Measurements from ENCODE around the gene RBL1.

The RBL1 gene
- long read RNA-seq, full-length matches to known transcripts = 13 of 64 reads
- long read RNA-seq, partial matches to known transcripts = 24 of 64 reads
- long read RNA-seq, other reads (novel, unspliced or antisense) = 27 of 64 reads

DNA sequence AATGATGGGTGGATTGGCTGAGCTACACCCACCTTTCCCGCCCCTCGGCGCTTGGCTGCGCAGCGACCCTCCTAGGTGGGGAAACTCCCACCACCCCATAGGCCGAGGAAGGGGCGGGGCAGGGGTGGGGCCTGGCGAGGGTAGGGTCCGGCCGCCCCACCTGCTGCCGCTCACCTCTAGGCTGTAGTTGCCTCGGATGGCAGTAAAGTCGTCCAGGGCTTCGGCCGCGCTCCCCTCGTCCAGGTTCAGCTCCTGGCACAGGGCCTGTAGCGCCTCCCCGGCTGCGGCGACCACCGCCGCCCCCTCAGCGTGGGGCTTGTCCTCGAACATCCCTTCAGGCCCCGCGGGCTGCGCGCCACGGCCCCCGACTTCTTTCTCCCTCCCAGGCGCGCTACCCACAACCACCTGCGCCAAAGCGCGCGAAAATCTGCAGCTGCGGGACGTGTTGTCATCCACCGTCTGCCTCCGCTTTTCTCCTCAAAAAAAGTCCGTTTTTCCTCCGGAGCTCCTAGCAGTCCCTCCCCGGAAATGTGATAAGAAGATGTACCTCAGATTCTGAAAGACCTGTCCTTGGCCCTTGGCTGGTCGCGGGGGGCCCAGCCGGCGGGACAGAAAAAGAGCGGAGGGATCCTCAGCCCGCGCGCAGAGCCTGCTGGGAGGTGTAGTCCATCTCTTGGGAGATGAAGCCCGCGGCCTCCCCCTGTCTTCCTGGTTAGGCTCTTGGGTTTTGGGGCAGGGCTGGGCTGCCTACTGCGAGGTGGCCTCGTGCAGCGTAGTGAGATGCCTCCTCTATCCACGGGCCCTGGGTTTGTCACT, at the start of gene RBL1:
Gene RBL1, minus strand, starts transcription at position 399 of the 816 bp plus-strand sequence. Its CDS starts 69 bp downstream, at position 330.
- Histone ChIP-seq H3K27me3 (ENCODE audit: insufficient read depth, poor library complexity, severe bottlenecking) (no peaks in the 10 kb centered on the region), H3K27ac (replicated peaks) (peak within 1 kb of the TSS; percentile 99), H3K4me3 (replicated peaks; ENCODE audit: insufficient read depth, low read length) (peak within 1 kb of the TSS; percentile 67)
- DNase-seq (ENCODE audit: low read depth in 1 of 2, low spot score in 1 of 2) = peak; percentile 83 to 89
- TF ChIP-seq REST (IDR thresholded peaks at IDR 0.05; ENCODE audit: insufficient replicate concordance, low read depth) (peak; percentile 63), GABPA (IDR thresholded peaks at IDR 0.05; ENCODE audit: low read depth) (peak; percentile 41; the same call in 1 of the 2 replicates), POLR2AphosphoS5 (IDR thresholded peaks at IDR 0.05; ENCODE audit: low read depth) (peak; percentile 87; the same call in 1 of the 2 replicates), CTCF (IDR thresholded peaks at IDR 0.05; ENCODE audit: insufficient read depth, low read length) (no peak)

DNA sequence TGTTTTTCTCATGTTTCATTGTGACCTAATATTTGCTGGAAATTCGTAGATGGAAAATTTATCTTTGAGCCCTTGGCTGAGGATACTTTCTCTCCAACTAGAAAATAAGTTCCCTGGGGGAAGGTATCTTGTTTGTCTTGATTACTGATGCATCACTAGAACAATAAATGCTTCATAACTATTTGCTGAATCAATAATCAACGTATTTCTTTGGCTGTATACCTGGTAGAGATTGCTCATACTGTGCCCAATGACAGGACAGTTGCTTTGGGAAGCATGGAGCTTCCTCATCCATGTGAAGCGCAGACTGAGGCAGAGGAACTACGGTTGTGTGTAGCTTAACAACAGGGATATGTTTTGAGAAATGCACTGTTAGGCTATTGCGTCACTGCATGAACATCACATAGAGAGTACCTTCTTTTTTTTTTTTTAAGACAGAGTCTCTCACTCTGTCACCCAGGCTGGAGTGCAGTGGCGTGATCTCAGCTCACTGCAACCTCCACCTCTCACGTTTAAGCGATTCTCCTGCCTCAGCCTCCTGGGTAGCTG, 49.1 kb upstream of the RBL1 start:
- no peak overlapping the region for H3K4me3 ChIP-seq (replicated peaks; ENCODE audit: insufficient read depth, low read length)
- no peaks in the 10 kb centered on the region for H3K27me3 ChIP-seq (ENCODE audit: insufficient read depth, poor library complexity, severe bottlenecking)
- peak; percentile 61 to 65 for DNase-seq (ENCODE audit: low read depth in 1 of 2, low spot score in 1 of 2)
- no peak for TF ChIP-seq GABPA (IDR thresholded peaks at IDR 0.05; ENCODE audit: low read depth)
- TF ChIP-seq POLR2AphosphoS5 (IDR thresholded peaks at IDR 0.05; ENCODE audit: low read depth) = no peak
- TF ChIP-seq SPI1 (IDR thresholded peaks at IDR 0.05; ENCODE audit: borderline replicate concordance, low read depth) = no peak
- no peak overlapping the region for H3K27ac ChIP-seq (replicated peaks)

DNA sequence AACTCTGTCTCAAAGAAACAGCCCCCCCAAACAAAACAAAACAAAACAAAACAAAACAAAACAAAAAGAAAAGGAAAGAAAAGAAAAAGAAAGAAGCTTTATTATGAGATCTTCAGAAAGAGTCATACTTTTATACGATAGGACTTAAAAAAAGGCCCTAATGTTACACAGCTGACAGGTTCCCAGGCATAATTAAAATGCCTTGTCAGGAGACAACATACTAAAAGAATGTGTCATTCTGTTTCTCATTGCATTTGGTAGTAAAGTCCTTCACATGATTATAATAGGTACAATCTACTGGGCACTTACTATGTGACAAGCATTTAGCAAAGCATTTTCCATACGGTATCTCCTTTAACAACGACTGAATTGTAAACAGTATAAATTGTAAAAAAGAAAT, 46.9 kb upstream of the RBL1 start:
- H3K27ac ChIP-seq (replicated peaks) = no peak overlapping the region
- DNase-seq (ENCODE audit: low read depth in 1 of 2, low spot score in 1 of 2) = no peak
- H3K27me3 ChIP-seq (ENCODE audit: insufficient read depth, poor library complexity, severe bottlenecking) = no peaks in the 10 kb centered on the region
- no peak overlapping the region for H3K4me3 ChIP-seq (replicated peaks; ENCODE audit: insufficient read depth, low read length)
- TF ChIP-seq GABPA (IDR thresholded peaks at IDR 0.05; ENCODE audit: low read depth) (no peak), REST (IDR thresholded peaks at IDR 0.05; ENCODE audit: insufficient replicate concordance, low read depth) (no peak), SPI1 (IDR thresholded peaks at IDR 0.05; ENCODE audit: borderline replicate concordance, low read depth) (no peak), CTCF (IDR thresholded peaks at IDR 0.05; ENCODE audit: insufficient read depth, low read length) (no peak), POLR2AphosphoS5 (IDR thresholded peaks at IDR 0.05; ENCODE audit: low read depth) (no peak)

DNA sequence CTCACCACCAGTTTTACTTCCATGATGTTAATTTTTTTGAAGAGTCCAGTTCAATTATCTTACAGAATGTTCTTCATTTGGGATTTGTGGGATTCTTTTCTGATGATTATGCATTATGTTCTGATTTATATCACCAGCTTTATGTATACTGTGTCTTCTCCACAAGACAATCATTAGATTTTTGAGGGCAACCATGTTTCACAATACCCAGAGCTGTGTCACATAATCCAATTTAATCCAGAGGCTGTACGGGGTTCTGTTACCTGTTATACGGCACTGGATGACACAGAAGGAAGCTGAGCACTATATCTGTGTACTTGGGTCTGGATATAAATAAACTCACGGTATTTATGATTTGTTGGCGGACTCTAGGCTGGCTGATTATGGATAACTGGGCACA, 41.8 kb upstream of the RBL1 start:
- H3K27me3 ChIP-seq (ENCODE audit: insufficient read depth, poor library complexity, severe bottlenecking) = no peaks in the 10 kb centered on the region
- TF ChIP-seq REST (IDR thresholded peaks at IDR 0.05; ENCODE audit: insufficient replicate concordance, low read depth) = no peak
- TF ChIP-seq SPI1 (IDR thresholded peaks at IDR 0.05; ENCODE audit: borderline replicate concordance, low read depth) = no peak
- no peak for TF ChIP-seq GABPA (IDR thresholded peaks at IDR 0.05; ENCODE audit: low read depth)
- TF ChIP-seq CTCF (IDR thresholded peaks at IDR 0.05; ENCODE audit: insufficient read depth, low read length) = no peak
- no peak for TF ChIP-seq POLR2AphosphoS5 (IDR thresholded peaks at IDR 0.05; ENCODE audit: low read depth)
- no peak overlapping the region for H3K27ac ChIP-seq (replicated peaks)
- no peak for DNase-seq (ENCODE audit: low read depth in 1 of 2, low spot score in 1 of 2)
- no peak overlapping the region for H3K4me3 ChIP-seq (replicated peaks; ENCODE audit: insufficient read depth, low read length)
